ENCODE data around the gene EDAR. TPM values are rescaled to one million over a fixed set of nuclear protein-coding genes. Genes with fewer than 3 reads are reported as not detected.

EDAR gene
- total and polyA plus RNA-seq, 7 donors: 0.01 TPM; not detected in 6

DNA sequence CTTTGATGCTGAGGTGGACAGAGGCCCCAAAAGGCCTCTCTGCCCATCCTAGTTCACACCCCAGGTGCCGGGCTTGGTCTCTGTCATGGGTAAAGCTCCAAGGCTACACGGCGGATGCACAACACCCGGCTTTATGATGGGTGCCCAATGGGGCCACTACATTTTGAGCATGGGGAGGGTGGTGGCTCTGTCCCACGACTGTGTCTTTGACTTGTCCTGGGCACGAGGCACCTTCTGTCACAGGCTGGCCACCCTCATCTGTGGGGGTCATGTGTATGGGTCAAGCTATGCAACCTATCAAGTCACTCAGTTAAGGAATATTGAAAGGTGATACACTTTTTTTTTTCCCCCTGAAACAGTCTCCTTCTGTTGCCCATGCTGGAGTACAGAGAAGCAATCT is 63.7 kb downstream of the EDAR start:
- intact Hi-C loops (cut with DNase I): loop anchor here in 1 of 2 donors (5.0 kb wide), 1 partner anchor 587 kb away; no protein-coding TSS in a partner anchor
- no peak for DNase-seq

DNA sequence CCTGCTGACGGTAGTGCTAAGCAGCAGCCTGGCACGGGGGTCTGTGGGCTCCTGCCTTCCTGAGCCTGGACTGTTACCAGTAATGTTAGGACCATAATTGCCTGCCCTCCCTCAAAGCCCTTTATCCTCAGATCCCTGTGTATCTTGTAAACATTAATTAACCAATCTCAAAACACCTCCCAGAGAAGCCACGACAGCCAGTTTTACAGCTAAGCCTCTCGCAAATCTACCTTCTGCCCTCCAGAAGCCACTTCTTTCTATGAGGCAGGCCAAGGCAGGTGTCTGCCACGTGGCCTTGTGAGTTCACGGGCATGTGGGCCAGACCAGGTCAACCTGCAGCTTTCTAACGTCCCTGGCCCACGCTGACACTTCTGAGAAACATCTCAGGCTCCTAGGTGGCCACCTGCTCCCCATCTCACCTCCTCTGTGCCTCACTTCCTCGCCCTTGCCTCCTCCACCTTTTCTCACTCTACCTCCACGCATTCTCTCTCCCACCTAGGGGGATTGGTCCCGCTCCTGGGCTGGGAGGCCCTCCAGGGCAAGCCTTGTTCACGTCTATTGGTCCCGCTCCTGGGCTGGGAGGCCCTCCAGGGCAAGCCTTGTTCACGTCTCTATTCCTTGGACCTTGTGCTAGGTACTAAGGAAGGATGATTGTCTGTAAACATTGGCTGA is 64.3 kb downstream of the EDAR start:
- Histone ChIP-seq H3K4me3 (no peak overlapping the region), H3K27me3 (ENCODE audit: insufficient read depth in 3 of 3, low read length in 2 of 3) (no peaks in the 10 kb centered on the region), H3K36me3 (ENCODE audit: insufficient read depth in 1 of 2, low read depth in 1 of 2) (no peaks in the 10 kb centered on the region), H3K27ac (no peak overlapping the region), H3K9me3 (no peaks in the 10 kb centered on the region), H3K4me1 (no peaks in the 10 kb centered on the region)
- DNase-seq (no peak), ATAC-seq (no peak)
- WGBS, 3 donors: 83 to 84% (median 84%) methylated on average over 14 of the region's 14 CpGs
- TF ChIP-seq, protein P1, sequence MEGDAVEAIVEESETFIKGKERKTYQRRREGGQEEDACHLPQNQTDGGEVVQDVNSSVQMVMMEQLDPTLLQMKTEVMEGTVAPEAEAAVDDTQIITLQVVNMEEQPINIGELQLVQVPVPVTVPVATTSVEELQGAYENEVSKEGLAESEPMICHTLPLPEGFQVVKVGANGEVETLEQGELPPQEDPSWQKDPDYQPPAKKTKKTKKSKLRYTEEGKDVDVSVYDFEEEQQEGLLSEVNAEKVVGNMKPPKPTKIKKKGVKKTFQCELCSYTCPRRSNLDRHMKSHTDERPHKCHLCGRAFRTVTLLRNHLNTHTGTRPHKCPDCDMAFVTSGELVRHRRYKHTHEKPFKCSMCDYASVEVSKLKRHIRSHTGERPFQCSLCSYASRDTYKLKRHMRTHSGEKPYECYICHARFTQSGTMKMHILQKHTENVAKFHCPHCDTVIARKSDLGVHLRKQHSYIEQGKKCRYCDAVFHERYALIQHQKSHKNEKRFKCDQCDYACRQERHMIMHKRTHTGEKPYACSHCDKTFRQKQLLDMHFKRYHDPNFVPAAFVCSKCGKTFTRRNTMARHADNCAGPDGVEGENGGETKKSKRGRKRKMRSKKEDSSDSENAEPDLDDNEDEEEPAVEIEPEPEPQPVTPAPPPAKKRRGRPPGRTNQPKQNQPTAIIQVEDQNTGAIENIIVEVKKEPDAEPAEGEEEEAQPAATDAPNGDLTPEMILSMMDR (IDR thresholded peaks at IDR 0.05): no peak
- intact Hi-C loops (cut with DNase I): loop anchor here in 1 of 2 donors (5.0 kb wide), 1 partner anchor 588 kb away; no protein-coding TSS in a partner anchor

More for the DNA sequence above, 63.7 kb downstream of the EDAR start:
- ATAC-seq: no peak
- H3K27ac ChIP-seq: no peak overlapping the region
- H3K27me3 ChIP-seq (ENCODE audit: insufficient read depth in 3 of 3, low read length in 2 of 3): no peaks in the 10 kb centered on the region
- TF ChIP-seq, protein P1 (IDR thresholded peaks at IDR 0.05): no peak
- H3K36me3 ChIP-seq (ENCODE audit: insufficient read depth in 1 of 2, low read depth in 1 of 2): no peaks in the 10 kb centered on the region
- no peaks in the 10 kb centered on the region for H3K9me3 ChIP-seq
- H3K4me3 ChIP-seq: no peak overlapping the region
- 87 to 96% (median 94%) methylated on average over 6 of the region's 6 CpGs for WGBS, 3 donors
- H3K4me1 ChIP-seq: no peaks in the 10 kb centered on the region

DNA sequence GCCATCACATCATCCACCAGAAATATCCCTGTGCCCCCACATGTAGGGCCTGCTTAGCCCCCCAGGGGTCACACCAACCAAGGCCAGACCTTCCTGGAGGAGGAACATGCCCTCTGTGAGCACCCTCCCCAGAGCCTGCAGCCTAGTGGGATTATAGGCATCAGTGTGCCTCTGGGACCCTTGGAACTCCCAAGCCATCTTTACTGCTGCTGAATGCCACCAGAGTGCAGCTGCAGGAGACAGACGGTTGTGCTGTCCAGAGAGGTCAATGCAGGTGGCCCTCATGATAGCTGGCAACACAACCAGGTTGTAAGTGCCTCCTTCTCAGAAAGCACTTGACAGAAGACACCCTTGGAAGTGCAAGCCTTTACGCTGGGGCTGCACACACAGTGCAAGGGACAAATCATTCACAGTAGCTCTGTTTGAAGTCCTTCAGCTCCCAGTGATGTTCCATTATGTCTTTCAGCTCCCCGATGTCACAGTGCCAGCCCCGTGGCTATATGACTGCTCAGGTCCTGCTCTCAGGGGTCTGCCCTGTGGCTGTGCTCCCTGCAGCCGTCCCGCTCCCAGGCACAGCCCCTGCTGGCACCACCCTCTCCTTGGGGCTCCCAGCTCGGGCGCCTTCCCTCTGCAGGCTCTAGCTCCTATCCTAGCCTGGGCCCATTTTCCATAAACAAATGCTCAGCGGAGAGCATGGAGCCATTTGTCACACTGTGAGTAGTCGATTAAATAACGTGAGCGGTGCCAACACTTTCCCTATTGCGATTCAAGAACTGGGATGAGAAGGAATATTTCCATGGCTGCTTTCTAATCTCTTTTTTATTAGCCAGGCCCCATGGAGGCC is 65.1 kb downstream of the EDAR start:
- 55 to 64% (median 62%) methylated on average over 13 of the region's 13 CpGs for WGBS, 3 donors
- no peaks in the 10 kb centered on the region for H3K36me3 ChIP-seq (ENCODE audit: insufficient read depth in 1 of 2, low read depth in 1 of 2)
- ATAC-seq: no peak
- no peak overlapping the region for H3K27ac ChIP-seq
- H3K9me3 ChIP-seq: no peaks in the 10 kb centered on the region
- TF ChIP-seq, protein P1 (IDR thresholded peaks at IDR 0.05): no peak
- no peak for DNase-seq
- no peaks in the 10 kb centered on the region for H3K27me3 ChIP-seq (ENCODE audit: insufficient read depth in 3 of 3, low read length in 2 of 3)
- no peak overlapping the region for H3K4me3 ChIP-seq
- no peaks in the 10 kb centered on the region for H3K4me1 ChIP-seq
- intact Hi-C loops (cut with DNase I): no loop called here

DNA sequence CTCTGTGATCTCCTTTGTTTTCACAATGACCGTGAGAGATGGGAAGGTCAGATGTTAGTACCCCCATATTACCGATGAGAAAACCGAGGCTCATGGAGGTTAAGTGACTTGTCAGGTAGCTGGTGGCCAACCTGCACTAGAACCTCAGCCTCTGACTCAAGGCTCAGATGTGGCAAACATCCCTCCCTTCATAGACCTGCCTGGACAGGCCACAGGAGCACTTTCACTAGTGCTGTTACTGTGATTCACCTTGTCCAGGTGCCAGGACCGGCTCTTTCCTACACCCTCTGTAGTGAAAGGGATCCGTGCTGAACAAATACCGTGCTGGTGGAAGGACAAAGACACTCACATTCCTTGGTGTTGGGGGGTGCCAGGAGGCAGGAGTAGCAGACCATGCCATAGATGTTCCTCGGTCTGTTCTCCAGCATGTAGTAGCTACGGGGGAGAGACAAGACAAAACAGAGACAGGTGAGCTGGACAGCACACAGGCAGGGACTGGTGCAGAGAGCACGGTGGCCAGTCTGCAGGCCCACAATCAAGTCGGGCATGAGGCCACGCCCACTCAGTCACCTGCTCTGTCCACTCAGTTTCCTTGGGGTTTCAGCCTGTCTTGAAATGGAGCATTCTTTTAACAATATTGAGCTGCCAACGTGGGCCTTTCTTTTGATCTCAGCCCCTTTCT is 65.9 kb downstream of the EDAR start:
- intact Hi-C loops (cut with DNase I): no loop called here
- TF ChIP-seq, protein P1 (IDR thresholded peaks at IDR 0.05): no peak

More for the DNA sequence above, 65.9 kb downstream of the EDAR start:
- Histone ChIP-seq H3K36me3 (ENCODE audit: insufficient read depth in 1 of 2, low read depth in 1 of 2) (no peaks in the 10 kb centered on the region), H3K4me1 (no peaks in the 10 kb centered on the region), H3K9me3 (no peaks in the 10 kb centered on the region), H3K27me3 (ENCODE audit: insufficient read depth in 3 of 3, low read length in 2 of 3) (peaks cover 0 to 4% (median 0%) of the 10 kb centered on the region in 3 donors), H3K27ac (no peak overlapping the region), H3K4me3 (no peak overlapping the region)
- ATAC-seq (no peak), DNase-seq (no peak)
- 74 to 77% (median 76%) methylated on average over 12 of the region's 12 CpGs for WGBS, 3 donors
